NCI-H2196 treated with DMSO at 0.1 percent for 48 hours (cell line): ENCODE measurements around the gene SCAF11.

Experiments used
- DNase-seq: peaks from one replicate; lab custom pipeline; 2025; ENCODE audit not compliant: unreplicated experiment; lab: John Stamatoyannopoulos, UW

SCAF11 gene

GRCh38 chr12:45980540-45980939 lies 9.8 kb downstream of the SCAF11 start:
- no peak for DNase-seq

- DNase-seq = no peak
Measured at GRCh38 chr12:45978108-45978507, 12.3 kb downstream of the SCAF11 start.

GRCh38 chr12:45977620-45978019 lies 12.8 kb downstream of the SCAF11 start:
- no peak for DNase-seq

- no peak for DNase-seq
Measured at GRCh38 chr12:45975506-45975905, 14.9 kb downstream of the SCAF11 start.

GRCh38 chr12:45974883-45975282 lies 15.5 kb downstream of the SCAF11 start:
- DNase-seq = no peak

- DNase-seq = no peak
Measured at GRCh38 chr12:45974171-45974719, 16.1 kb downstream of the SCAF11 start.

GRCh38 chr12:45973526-45973925 lies 16.8 kb downstream of the SCAF11 start:
- no peak for DNase-seq

GRCh38 chr12:45970391-45970790 lies 20.0 kb downstream of the SCAF11 start:
- no peak for DNase-seq

- no peak for DNase-seq
Measured at GRCh38 chr12:45969084-45969483, 21.3 kb downstream of the SCAF11 start.

- DNase-seq = no peak
Measured at GRCh38 chr12:45966486-45966885, 23.9 kb downstream of the SCAF11 start.

- DNase-seq = no peak
Measured at GRCh38 chr12:45962553-45963325, 27.6 kb downstream of the SCAF11 start.

GRCh38 chr12:45959728-45960127 lies 30.6 kb downstream of the SCAF11 start:
- no peak for DNase-seq

GRCh38 chr12:45959025-45959424 lies 31.3 kb downstream of the SCAF11 start:
- no peak for DNase-seq

GRCh38 chr12:45948546-45948945 lies 41.8 kb downstream of the SCAF11 start:
- DNase-seq = no peak

- DNase-seq = no peak
Measured at GRCh38 chr12:45946435-45946834, 43.9 kb downstream of the SCAF11 start.

GRCh38 chr12:45944771-45945170 lies 45.6 kb downstream of the SCAF11 start:
- DNase-seq = no peak

GRCh38 chr12:45939759-45940158 lies 50.6 kb downstream of the SCAF11 start:
- DNase-seq = no peak

GRCh38 chr12:45938566-45938965 lies 51.8 kb downstream of the SCAF11 start:
- DNase-seq = no peak

GRCh38 chr12:45934956-45935355 lies 55.4 kb downstream of the SCAF11 start:
- no peak for DNase-seq

GRCh38 chr12:45933504-45933903 lies 56.9 kb downstream of the SCAF11 start:
- DNase-seq = no peak

- no peak for DNase-seq
Measured at GRCh38 chr12:45930369-45930768, 60.0 kb downstream of the SCAF11 start.

GRCh38 chr12:45928309-45928708 lies 62.1 kb downstream of the SCAF11 start:
- no peak for DNase-seq

- no peak for DNase-seq
Measured at GRCh38 chr12:45918818-45919217, 71.6 kb downstream of the SCAF11 start.
